GM23248 (cell line): ENCODE data around the gene SEMA5B. TPM values are rescaled to one million over a fixed set of nuclear protein-coding genes. Genes with fewer than 3 reads are reported as not detected.

Experiments
- DNase-seq: peaks from one replicate; pipeline ENCODE4 v3.0.0-alpha.2; 2015
- H2AFZ ChIP-seq: fragments of 200-600 bp; sonication (generic); 2 replicates; pipeline ENCODE4 v1.6.1; 2016; ENCODE audit warnings: antibody characterized with exemption
- H3F3A ChIP-seq: fragments of 200-600 bp; sonication (generic); 2 replicates; pipeline ENCODE4 v1.6.1; 2016; ENCODE audit warnings: mild to moderate bottlenecking, antibody characterized with exemption, mixed run types; ENCODE audit not compliant: insufficient read depth
- H3K27ac ChIP-seq: fragments of 200-600 bp; sonication (generic); 2 replicates; pipeline ENCODE4 v1.5.1; 2016; ENCODE audit warnings: mild to moderate bottlenecking
- H3K27me3 ChIP-seq: fragments of 200-600 bp; sonication (generic); replicated peaks from 2 replicates; pipeline ENCODE4 v1.6.1; 2016; ENCODE audit warnings: mild to moderate bottlenecking; ENCODE audit not compliant: insufficient read depth
- H3K36me3 ChIP-seq: fragments of 200-600 bp; sonication (generic); 2 replicates; pipeline ENCODE4 v1.6.1; 2016; ENCODE audit warnings: low read depth, mild to moderate bottlenecking
- H3K4me1 ChIP-seq: fragments of 200-600 bp; sonication (generic); 2 replicates; pipeline ENCODE4 v1.6.1; 2016; ENCODE audit warnings: mild to moderate bottlenecking; ENCODE audit not compliant: insufficient read depth
- H3K4me2 ChIP-seq: fragments of 200-600 bp; sonication (generic); one replicate; pipeline ENCODE4 v1.6.1; 2016; ENCODE audit warnings: mild to moderate bottlenecking; ENCODE audit not compliant: unreplicated experiment
- H3K4me3 ChIP-seq: fragments of 200-600 bp; sonication (generic); 2 replicates; pipeline ENCODE4 v1.5.1; 2016; ENCODE audit warnings: mild to moderate bottlenecking
- H3K79me2 ChIP-seq: fragments of 200-600 bp; sonication (generic); 2 replicates; pipeline ENCODE4 v1.6.1; 2016; ENCODE audit warnings: mild to moderate bottlenecking; ENCODE audit not compliant: insufficient read depth
- H3K9ac ChIP-seq: fragments of 200-600 bp; sonication (generic); 2 replicates; pipeline ENCODE4 v1.6.1; 2016; ENCODE audit warnings: mild to moderate bottlenecking
- H3K9me2 ChIP-seq: fragments of 200-600 bp; sonication (generic); 2 replicates; pipeline ENCODE4 v1.6.1; 2016; ENCODE audit warnings: mixed run types, mild to moderate bottlenecking, moderate library complexity; ENCODE audit not compliant: insufficient read depth
- H3K9me3 ChIP-seq: fragments of 200-600 bp; sonication (generic); one replicate; pipeline ENCODE4 v1.6.1; 2017; ENCODE audit warnings: low read depth
- H4K20me1 ChIP-seq: fragments of 200-600 bp; sonication (generic); 2 replicates; pipeline ENCODE4 v1.6.0; 2016; ENCODE audit not compliant: insufficient read depth
- EZH2 ChIP-seq: fragments of 200-600 bp; sonication (generic); IDR thresholded peaks from 2 replicates; pipeline ENCODE4 v1.6.1; 2018; ENCODE audit warnings: antibody characterized with exemption, mild to moderate bottlenecking; ENCODE audit not compliant: insufficient read depth, poor library complexity, severe bottlenecking
- EZH2phosphoT487 ChIP-seq: fragments of 200-600 bp; sonication (generic); IDR thresholded peaks from 2 replicates; pipeline ENCODE4 v1.6.1; 2018; ENCODE audit warnings: antibody characterized with exemption, moderate library complexity, mild to moderate bottlenecking, low read depth; ENCODE audit not compliant: insufficient read depth
- WGBS, 2 experiments: methylation state at CpG; one replicate each; pipeline ENCODE4 v1.1.6; 2015 to 2017; ENCODE audit warnings: low lambda C conversion rate in 2 of 2, low coverage in 1 of 2; ENCODE audit errors: missing lambda C conversion rate in 2 of 2; 5-methylcytosine and 5-hydroxymethylcytosine counted together
- in situ Hi-C: fragments of 300-500 bp; cut with MboI; formaldehyde crosslinking; loops from 2 replicates; pipeline ENCODE4 v1.15.0; 2020
- polyA plus RNA-seq: library from polyadenylated mRNA; unstranded; fragments of >200 nt; fragmentation: Nextera tagmentation; extraction: Ambion mirVana; gene quantifications from 2 replicates; pipeline ENCODE4 v1.2.1, GENCODE V29; 2016
- total RNA-seq: library from RNA; depleted of rRNA; stranded (reverse); fragments of >200 nt; shearing (Covaris generic); gene quantifications from 2 replicates; pipeline ENCODE4 v1.2.3, GENCODE V29; 2014

SEMA5B gene
- total and polyA plus RNA-seq, 2 experiments from 2014 or later = not detected

GRCh38 chr3:122911901-122912300 is 115.7 kb downstream of the SEMA5B start:
- WGBS, 2 experiments = 82 to 86% methylated on average over 16 of the region's 16 CpGs
- Histone ChIP-seq H3K4me1 (no peaks in the 10 kb centered on the region), H4K20me1 (no peaks in the 10 kb centered on the region), H2AFZ (no peak overlapping the region), H3K9me2 (no peaks in the 10 kb centered on the region), H3K9me3 (no peaks in the 10 kb centered on the region), H3K4me2 (no peak overlapping the region), H3F3A (no peaks in the 10 kb centered on the region), H3K9ac (no peak overlapping the region), H3K27me3 (peaks cover 7% of the 10 kb centered on the region; the same call in 1 of the 2 replicates), H3K27ac (no peak overlapping the region), H3K79me2 (no peaks in the 10 kb centered on the region), H3K36me3 (no peaks in the 10 kb centered on the region), H3K4me3 (no peak overlapping the region)
- no peak for DNase-seq
- TF ChIP-seq EZH2phosphoT487 = no peak
- TF ChIP-seq EZH2 = no peak
- in situ Hi-C loops = no loop called here

GRCh38 chr3:122908251-122908650 is 119.3 kb downstream of the SEMA5B start:
- DNase-seq = no peak
- no peaks in the 10 kb centered on the region for H3K9me3 ChIP-seq
- H2AFZ ChIP-seq = no peak overlapping the region
- no peaks in the 10 kb centered on the region for H3F3A ChIP-seq
- H3K36me3 ChIP-seq = no peaks in the 10 kb centered on the region
- H3K27ac ChIP-seq = no peak overlapping the region
- H4K20me1 ChIP-seq = no peaks in the 10 kb centered on the region
- no peaks in the 10 kb centered on the region for H3K79me2 ChIP-seq
- H3K9ac ChIP-seq = no peak overlapping the region
- no peak overlapping the region for H3K4me2 ChIP-seq
- TF ChIP-seq EZH2phosphoT487 = no peak
- no peak for TF ChIP-seq EZH2
- in situ Hi-C loops = no loop called here
- no peaks in the 10 kb centered on the region for H3K4me1 ChIP-seq
- 66 to 69% methylated on average over 3 of the region's 3 CpGs for WGBS, 2 experiments
- no peaks in the 10 kb centered on the region for H3K9me2 ChIP-seq
- H3K4me3 ChIP-seq = no peak overlapping the region
- H3K27me3 ChIP-seq = peaks cover 13% of the 10 kb centered on the region; the same call in 1 of the 2 replicates

GRCh38 chr3:122907471-122907870 is 120.1 kb downstream of the SEMA5B start:
- in situ Hi-C loops = no loop called here
- DNase-seq = no peak

GRCh38 chr3:122903171-122903570 is 124.4 kb downstream of the SEMA5B start:
- DNase-seq = no peak
- TF ChIP-seq EZH2 (no peak), EZH2phosphoT487 (no peak)
- Histone ChIP-seq H3K27me3 (peaks cover 18% of the 10 kb centered on the region), H3K27ac (no peak overlapping the region), H2AFZ (no peak overlapping the region), H3F3A (no peaks in the 10 kb centered on the region), H3K4me2 (no peak overlapping the region), H3K79me2 (no peaks in the 10 kb centered on the region), H3K36me3 (no peaks in the 10 kb centered on the region), H4K20me1 (no peaks in the 10 kb centered on the region), H3K4me1 (no peaks in the 10 kb centered on the region), H3K9ac (no peak overlapping the region), H3K4me3 (no peak overlapping the region), H3K9me3 (no peaks in the 10 kb centered on the region), H3K9me2 (no peaks in the 10 kb centered on the region)
- WGBS, 2 experiments = 59 to 70% methylated on average over 4 of the region's 4 CpGs
- in situ Hi-C loops = no loop called here

More at GRCh38 chr3:122907471-122907870, 120.1 kb downstream of the SEMA5B start:
- Histone ChIP-seq H3K9me2 (no peaks in the 10 kb centered on the region), H3K9ac (no peak overlapping the region), H2AFZ (no peak overlapping the region), H3K36me3 (no peaks in the 10 kb centered on the region), H3K27me3 (peaks cover 13% of the 10 kb centered on the region; the same call in 1 of the 2 replicates), H4K20me1 (no peaks in the 10 kb centered on the region), H3K4me3 (no peak overlapping the region), H3K4me1 (no peaks in the 10 kb centered on the region), H3F3A (no peaks in the 10 kb centered on the region), H3K9me3 (no peaks in the 10 kb centered on the region), H3K79me2 (no peaks in the 10 kb centered on the region), H3K4me2 (no peak overlapping the region), H3K27ac (no peak overlapping the region)
- TF ChIP-seq EZH2phosphoT487 (no peak), EZH2 (no peak)
- 71 to 75% methylated on average over 4 of the region's 4 CpGs for WGBS, 2 experiments

GRCh38 chr3:122902326-122902725 is 125.2 kb downstream of the SEMA5B start:
- H3K9me3 ChIP-seq = no peaks in the 10 kb centered on the region
- no peaks in the 10 kb centered on the region for H3K9me2 ChIP-seq
- in situ Hi-C loops = no loop called here
- H3K4me3 ChIP-seq = no peak overlapping the region
- H3K9ac ChIP-seq = no peak overlapping the region
- H3K27me3 ChIP-seq = peaks cover 21% of the 10 kb centered on the region
- no peaks in the 10 kb centered on the region for H3K4me1 ChIP-seq
- no peak overlapping the region for H3K4me2 ChIP-seq
- no peaks in the 10 kb centered on the region for H3F3A ChIP-seq
- no peak overlapping the region for H2AFZ ChIP-seq
- DNase-seq = no peak
- H3K79me2 ChIP-seq = no peaks in the 10 kb centered on the region
- no peaks in the 10 kb centered on the region for H3K36me3 ChIP-seq
- TF ChIP-seq EZH2 = no peak
- no peak for TF ChIP-seq EZH2phosphoT487
- no peaks in the 10 kb centered on the region for H4K20me1 ChIP-seq
- H3K27ac ChIP-seq = no peak overlapping the region
- 60 to 74% methylated on average over 2 of the region's 2 CpGs for WGBS, 2 experiments
